Nucleus accumbens (tissue), 56 donors: Measurements from ENCODE around the gene TCERG1.

ENCODE experiments used
- DNase-seq, 56 donors: peaks; one replicate each; lab custom pipeline; 2025; lab: John Stamatoyannopoulos, UW

The TCERG1 gene

DNA sequence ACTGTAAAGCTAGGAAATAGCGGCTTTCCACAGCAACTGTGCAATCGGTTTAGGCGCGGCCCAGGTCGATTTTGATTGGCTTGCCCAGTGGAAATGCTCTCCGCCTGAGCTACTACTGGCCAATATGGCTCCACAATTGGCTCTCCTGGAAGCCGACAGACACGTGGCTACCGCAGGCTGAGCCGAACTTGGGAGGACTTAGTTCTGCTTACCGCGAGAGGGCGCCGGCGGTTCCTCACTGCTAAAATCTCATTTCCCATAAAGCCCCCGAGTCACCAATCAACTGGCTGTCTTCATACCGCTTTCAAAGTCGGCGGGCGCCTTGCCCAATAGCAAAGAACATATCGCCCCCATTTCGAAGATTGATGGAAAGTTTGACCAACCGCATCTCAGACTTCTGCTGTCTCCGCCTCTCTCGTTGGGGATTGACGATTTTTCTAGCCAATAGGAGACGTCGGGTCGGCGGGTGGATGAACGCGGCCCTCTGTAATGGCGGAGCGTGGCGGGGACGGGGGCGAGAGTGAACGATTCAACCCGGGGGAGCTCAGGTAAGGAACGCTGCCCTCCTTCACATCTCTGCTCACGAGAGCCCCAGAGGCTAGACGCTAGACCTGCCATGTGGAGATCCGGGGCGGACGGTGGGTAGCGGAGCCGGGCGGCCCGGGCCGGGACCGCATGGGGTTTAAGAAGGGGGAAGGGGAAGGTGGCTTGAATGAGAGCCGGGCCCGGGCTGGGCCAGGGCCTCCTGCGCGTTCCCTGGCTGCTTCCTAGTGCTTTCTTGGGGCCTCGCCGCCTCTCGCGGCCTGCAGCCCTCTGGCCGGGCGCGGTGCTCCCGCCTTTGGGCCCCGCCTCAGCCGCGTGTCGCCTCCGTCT is at the start of gene TCERG1:
Gene TCERG1, plus strand, starts transcription at position 473 of the 873 bp plus-strand sequence. Its CDS starts 17 bp downstream, at position 490.
- DNase-seq = peak; percentile 73 to 100 (median 97)

DNA sequence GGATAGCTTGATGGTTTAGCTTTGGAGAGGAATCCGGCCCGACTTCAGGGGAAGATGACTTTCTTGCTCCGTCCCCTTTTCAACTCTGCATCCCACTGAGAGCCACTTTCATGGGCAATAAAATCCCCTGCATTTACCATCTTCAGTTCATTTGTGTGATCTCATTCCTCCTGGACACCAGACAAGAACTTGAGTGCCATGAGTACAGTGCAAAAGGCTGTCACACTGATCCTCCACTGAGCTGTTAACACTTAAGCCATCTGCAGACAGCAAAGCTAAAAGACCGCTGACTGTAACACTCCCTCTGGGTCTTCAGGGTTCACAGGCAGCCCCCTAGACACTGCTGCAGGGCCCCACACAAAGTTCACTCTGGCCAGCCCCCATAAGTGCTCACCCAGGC is 48.3 kb upstream of the TCERG1 start:
- DNase-seq = no peak

- DNase-seq = no peak
These were observed 47.7 kb upstream of the TCERG1 start for GRCh38 chr5:146399481-146399880.

GRCh38 chr5:146400201-146400600 is 46.9 kb upstream of the TCERG1 start:
- no peak for DNase-seq

GRCh38 chr5:146401021-146401420 is 46.1 kb upstream of the TCERG1 start:
- DNase-seq = no peak

DNA sequence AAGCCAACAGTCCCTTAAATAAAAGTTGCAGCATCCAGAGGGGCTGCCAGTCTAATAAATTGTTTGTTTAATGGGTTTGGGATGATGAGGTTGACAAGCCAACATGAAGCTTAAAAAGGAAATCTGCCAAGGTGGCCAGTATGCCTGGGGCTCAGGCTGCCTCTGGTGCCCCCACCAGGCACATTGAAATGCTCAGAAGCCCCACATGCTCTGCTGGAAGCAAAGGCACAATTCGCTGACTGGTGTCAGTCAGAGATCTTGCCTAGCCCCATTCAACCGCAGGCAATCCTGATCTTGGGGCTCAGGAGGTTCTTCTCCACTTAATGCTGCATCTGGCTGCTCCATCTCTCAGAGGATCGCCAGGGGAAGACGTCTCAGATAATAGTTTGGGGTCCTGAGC is 44.2 kb upstream of the TCERG1 start:
- no peak for DNase-seq

DNA sequence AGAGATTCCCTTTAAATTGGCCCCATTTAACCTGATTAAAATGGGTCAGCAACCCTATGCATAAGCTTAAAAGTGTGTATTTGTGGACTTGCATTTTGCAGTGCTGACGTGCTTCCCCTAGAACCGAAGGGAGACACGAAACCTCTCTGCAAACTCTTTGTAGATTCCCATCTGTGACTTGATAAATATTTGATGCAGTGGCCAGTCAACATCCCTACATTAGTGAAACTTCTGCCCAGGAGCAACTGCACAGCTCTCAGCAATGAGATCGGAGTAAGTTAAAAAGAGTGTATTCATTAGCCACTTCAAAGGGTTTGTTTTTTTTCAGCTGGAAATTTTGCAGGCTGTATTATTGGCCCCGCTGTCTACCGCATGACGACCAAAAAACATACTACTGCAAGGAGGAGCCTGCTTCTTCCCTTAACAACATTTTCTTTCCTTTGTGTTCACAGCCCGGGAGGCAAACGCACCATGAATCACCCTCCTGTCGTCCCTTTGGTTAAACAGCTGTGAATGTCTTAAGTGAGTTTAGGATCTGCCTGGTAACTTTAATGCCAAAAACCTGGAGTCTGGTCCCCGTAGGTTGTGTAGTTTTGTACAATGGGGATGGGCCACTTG is 38.0 kb upstream of the TCERG1 start:
- peak in 1 of 56 donors; percentile 0 for DNase-seq

DNA sequence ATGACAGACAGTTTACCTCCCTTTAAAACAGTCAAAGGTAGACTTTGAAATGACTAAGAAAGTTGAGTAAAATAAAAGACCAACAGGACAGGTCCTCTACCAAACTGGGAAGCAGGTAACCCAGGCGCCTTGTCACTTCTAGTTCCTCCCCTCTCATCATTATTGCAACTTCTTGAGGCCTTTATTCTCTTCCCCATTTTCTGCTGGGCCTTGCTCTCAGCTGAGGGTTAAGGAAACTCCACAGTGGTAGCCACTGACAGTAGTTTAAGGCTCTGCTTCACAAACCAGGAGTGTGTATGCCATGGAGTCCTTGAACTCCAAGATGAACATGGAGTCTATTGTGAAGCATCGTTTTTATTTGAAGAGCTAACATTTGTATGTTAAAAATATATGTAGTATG is 36.9 kb upstream of the TCERG1 start:
- DNase-seq = no peak

DNA sequence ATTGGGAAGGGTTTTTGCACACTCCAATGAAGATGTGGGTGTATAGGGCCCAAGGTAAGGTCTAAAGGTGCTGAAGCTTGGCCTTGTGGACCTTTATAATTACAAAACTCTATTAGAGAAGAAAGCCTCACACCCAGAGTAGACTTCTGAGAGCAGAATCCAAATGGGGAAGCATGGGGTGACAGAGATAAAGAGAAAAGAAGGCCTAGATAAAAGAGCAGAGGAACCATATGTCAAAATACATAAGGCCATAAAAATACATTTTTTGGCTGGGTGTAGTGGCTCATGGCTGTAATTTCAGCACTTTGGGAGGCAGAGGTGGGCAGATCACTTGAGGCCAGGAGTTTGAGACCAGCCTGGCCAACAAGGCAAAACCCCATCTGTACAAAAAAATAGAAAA is 27.4 kb upstream of the TCERG1 start:
- no peak for DNase-seq

DNA sequence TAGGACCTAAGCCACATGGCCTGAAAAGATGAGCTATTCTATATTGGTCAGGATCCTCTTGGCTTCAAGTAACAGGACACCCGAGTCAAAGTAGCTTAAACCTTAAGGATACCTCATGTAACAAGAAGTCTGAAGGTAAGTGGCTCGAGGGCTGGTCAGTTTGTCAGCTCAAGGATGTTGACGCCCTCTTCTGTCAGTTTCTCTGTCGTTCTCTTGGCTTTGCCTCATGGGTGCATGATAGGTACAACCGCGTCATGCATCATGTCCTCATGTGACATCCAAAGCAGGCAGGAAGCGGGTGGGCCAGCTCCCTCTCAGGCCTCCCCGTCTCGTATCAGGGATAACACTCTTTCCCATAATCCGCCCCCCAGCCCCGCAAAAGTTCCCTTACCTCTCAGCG is 22.1 kb upstream of the TCERG1 start:
- DNase-seq = no peak

DNA sequence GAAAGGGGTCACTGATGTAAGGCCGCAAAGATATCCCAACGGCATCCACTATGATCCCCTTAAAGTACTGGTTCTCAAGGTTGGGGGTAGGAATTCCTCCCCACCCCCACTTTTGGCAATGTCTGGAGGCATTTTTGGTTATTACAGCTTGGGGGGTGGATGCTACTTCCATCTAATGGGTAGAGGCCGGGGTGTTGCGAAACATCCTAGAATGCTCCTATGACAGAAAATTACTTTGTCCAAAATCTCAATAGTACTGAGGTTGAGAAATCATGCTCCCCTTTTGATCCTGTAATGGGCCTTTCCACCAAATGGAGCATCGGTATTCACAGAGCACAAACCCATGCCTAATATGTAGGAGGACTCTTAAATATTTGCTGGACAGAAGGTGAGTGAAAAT is 20.8 kb upstream of the TCERG1 start:
- no peak for DNase-seq

GRCh38 chr5:146426853-146427618 is 20.1 kb upstream of the TCERG1 start:
- DNase-seq = no peak

DNA sequence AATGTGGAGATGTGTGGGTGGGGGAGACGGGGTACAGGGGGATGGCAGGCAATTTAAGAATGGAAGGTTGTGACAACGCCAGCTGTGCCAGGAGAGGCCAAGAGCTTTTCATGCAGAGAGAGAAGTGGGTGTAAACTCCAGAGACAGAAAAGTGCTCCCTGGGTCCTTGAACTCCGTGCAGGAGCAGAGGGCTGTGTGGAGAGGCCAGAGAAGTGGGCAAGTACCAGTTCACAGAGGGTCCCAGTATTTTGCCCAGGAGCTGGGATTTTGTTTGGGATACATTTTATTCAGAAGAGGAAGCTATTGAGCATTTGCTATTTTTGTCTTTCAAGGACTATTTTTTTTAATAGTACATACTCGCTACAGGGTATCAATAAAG is 19.5 kb upstream of the TCERG1 start:
- DNase-seq = no peak

DNA sequence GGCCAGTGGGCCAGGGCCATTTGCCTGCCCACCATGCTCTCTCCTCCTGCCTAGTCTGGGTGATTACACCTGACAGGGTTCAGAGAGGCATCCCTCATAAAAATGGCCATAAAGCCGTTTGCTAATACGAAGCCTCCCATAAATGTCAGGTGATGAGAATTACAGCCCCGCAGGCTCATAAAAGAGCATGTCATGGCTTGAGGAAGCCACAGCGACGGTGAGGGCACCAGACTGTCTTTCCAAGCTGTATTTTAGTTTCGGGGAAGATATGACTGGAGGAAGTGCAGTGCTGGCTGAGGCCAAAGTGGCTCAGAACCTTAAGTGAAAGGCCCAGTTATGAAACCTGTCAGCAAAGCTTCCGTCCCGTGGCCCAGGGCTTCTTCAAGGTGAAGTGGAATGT is 18.5 kb upstream of the TCERG1 start:
- DNase-seq = no peak

DNA sequence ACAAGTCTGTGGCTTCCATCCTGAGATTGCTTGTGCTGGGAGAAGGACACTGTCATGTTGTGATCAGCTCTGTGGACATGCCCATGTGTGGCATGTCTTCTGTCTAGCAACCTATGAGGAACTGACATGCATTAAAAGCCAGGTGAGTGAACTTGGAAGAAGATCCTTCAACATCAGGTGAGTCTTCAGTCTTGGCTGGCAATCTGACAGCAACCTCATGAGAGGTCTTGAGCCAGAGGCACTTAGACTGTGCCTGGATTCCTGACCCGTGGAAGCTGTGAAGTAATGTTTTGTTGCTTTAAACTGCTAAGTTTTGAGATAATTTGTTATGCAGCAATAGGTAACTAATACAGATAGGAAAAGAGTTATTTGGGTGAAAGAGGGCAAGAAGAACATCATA is 6.8 kb upstream of the TCERG1 start:
- DNase-seq = no peak

DNA sequence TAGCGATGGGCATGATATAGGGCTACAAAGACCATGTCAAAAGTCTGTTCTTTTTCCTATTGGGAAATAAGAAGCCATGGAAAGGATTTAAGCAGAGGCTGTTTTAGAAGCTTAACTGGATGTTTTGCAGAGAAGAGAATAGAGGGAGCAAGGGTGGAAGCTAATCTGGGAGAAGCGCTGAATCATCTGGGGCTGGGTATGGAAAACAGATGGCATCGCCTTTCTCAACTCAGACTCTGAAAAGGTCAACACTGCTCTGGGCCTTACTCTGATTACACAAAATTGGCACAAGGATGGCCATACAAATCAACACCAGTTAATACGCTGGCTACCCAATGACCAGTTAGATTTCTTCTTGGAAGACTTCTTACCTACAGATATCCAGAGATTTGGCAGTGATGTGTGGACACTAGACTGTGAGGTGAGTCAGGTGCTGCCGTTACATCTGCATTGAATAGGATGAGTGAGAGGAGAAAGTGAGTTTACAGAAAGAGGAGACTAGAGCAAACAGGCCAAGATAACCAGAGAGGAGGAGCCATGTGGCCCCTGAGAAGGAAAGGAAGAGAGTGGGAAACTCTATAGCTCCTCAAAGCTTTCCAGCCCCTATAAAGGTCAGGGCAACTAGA is 6.2 kb upstream of the TCERG1 start:
- DNase-seq = no peak

- no peak for DNase-seq
These were observed 5.2 kb upstream of the TCERG1 start for GRCh38 chr5:146441896-146442295.

GRCh38 chr5:146447734-146448380 is 724 bp downstream of the TCERG1 start:
- DNase-seq = peak in 2 of 56 donors; percentile 48 to 55

DNA sequence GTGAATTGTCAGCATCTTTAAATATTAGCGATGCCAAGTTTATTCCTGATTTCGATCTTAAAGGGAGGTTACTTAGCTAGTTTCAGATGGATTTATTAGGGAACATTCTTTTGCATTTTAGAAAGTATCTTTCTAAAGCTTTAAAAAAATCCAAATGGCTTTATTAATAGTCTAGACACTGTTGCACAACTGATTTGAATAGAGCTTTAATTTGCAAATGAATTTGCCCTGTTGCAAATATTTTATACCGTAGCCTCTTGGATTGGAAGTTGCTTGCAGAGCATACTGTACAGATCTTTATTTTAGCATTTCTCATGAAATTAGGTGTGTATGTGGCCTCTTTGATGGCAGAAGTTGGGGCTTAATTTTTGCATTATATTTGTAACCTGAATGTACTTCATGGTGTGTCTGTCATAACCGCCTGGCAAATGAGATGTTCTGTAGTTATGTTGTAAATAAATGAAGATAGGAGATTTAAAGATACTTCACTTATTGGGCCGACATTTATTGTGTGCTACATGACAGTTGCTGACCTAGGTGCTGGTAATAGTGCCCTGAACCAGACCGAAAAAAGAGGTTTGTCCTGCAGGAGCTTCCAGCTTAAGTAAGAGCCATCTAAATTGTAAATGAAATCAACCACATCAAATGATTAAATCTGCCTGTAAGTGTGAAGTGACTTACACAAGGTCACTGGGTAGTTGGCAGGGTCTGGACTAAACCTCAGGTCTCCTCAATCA is 1.8 kb downstream of the TCERG1 start:
- no peak for DNase-seq

DNA sequence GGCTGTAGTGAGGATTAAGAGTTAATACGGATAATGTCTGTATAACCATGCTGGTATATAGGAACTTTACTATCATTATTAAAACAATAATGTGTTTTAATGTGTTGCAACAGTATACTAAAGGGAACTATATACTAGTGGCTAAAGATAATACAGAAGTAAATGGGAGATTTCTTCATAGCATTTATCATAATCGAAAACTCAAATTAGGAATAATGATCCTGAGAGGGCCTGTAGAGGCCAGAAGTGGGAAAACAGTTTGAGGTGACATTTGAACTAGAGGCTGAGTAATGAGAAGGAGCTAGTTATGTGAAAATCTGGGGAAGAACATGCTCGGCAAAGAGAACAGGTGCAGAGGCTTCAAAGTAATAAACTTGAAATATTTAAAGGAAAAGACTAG is 2.9 kb downstream of the TCERG1 start:
- DNase-seq = no peak
